GM18505 (cell line): ENCODE results near the gene GAS6.
"Not testable (repeated sequence)": the region's sequence is repeated elsewhere in the genome, so short reads cannot be mapped to it uniquely, and the experiment has no call there.

Experiments
- ATAC-seq: cut with Tn5 transposase; IDR thresholded peaks from one replicate; pipeline ENCODE4 v1.9.1; 2021; ENCODE audit not compliant: unreplicated experiment
- POLR2A ChIP-seq: IDR thresholded peaks from 4 replicates; pipeline ENCODE4 v1.6.1; 2011; ENCODE audit warnings: borderline replicate concordance; ENCODE audit not compliant: insufficient read depth, insufficient read length; ENCODE audit errors: extremely low read depth

Gene GAS6

GRCh38 chr13:113794764-113795173 is 69.1 kb downstream of the GAS6 start:
- no peak for TF ChIP-seq POLR2A
- no peak for ATAC-seq

DNA sequence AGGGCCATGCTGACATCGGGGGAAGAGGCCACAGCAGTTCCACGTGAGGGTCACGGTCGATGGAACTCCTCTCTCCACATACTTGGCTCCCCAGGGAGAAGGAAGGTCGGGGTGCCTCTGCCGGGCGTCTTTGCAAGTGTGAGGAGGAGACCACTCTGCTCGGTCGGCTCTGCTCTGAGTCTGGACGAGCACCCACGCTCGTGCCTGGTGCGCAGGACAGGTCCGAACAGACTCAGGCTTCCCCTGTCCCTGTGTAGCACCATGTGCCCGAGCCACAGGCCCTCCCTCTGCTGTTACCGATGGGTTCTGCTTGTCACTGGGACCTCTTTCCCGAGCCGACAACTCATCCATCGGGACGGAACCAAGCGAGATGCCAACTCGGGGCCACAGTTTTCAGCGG is 69.8 kb downstream of the GAS6 start:
- ATAC-seq: no peak
- no peak for TF ChIP-seq POLR2A

- no peak for TF ChIP-seq POLR2A
- ATAC-seq: no peak
Measured at GRCh38 chr13:113793718-113794085, 70.2 kb downstream of the GAS6 start.

- no peak for TF ChIP-seq POLR2A
Measured at GRCh38 chr13:113792886-113793717, 70.8 kb downstream of the GAS6 start.

GRCh38 chr13:113792236-113792770 is 71.6 kb downstream of the GAS6 start:
- no peak for TF ChIP-seq POLR2A
- ATAC-seq: no peak

More at GRCh38 chr13:113792886-113793717, 70.8 kb downstream of the GAS6 start:
- ATAC-seq: no peak

DNA sequence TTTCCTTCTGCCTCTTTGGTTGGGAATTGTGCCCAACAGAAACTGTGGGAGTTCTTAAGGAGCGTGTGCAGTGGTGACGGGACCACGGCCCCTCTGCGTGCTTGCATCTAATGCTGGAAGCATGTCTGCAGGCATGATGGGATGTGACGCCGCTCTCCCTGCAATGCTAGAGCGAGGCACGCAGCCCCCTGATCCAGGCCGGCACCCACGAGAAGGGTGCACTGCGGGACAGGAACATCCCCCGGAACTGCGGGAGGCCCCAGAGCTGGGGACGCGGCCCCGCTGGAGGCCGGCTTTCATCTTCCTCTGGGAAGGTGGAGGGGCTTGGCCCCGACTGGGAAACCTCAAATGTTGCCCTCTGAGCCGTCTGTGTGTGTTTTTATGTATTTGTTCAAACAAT is 72.1 kb downstream of the GAS6 start:
- ATAC-seq: no peak
- TF ChIP-seq POLR2A: no peak

- TF ChIP-seq POLR2A: no peak
- no peak for ATAC-seq
Measured at GRCh38 chr13:113791226-113791625, 72.7 kb downstream of the GAS6 start.

DNA sequence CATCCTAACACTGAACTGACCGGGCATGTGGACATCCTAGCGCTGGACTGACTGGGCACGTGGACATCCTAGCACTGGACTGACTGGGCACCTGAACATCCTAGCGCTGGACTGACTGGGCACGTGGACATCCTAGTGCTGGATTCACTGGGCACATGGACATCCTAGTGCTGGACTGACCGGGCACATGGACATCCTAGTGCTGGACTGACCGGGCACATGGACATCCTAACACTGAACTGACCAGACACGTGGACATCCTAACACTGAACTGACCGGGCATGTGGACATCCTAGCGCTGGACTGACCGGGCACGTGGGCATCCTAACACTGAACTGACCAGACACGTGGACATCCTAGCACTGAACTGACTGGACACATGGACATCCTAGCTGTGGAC is 73.9 kb downstream of the GAS6 start:
- ATAC-seq: not testable (repeated sequence)

GRCh38 chr13:113789167-113789566 is 74.7 kb downstream of the GAS6 start:
- no peak for TF ChIP-seq POLR2A
- ATAC-seq: no peak

GRCh38 chr13:113788413-113789135 is 75.3 kb downstream of the GAS6 start:
- TF ChIP-seq POLR2A: no peak
- ATAC-seq: no peak

DNA sequence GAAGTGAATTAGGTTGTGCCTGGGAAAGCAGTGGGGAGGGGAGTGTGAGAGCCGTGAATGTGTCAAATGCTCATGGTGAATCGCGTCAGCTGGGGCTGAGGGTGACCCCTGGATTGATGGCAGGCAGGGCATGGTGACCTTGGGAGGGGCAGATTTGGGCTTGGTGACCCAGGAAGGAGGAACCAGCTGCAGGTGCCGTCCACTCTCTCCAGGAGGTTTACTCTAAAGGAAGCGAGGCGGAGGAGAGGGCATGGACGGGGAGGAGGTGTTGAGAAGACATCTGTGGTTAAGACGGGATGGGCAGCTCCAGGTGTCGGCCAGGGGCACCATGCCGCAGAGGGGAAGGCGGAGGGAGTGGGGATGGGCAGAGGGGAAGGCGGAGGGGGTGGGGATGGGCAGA is 76.2 kb downstream of the GAS6 start:
- ATAC-seq: no peak
- no peak for TF ChIP-seq POLR2A

GRCh38 chr13:113786262-113786841 is 77.5 kb downstream of the GAS6 start:
- ATAC-seq: no peak
- TF ChIP-seq POLR2A: no peak
